HG02610 (cell line): ENCODE results near the gene INSYN2B.

Source experiments
- ATAC-seq: cut with Tn5 transposase; IDR thresholded peaks from one replicate; pipeline ENCODE4 v1.9.1; 2021; ENCODE audit warnings: mild to moderate bottlenecking, moderate library complexity; ENCODE audit not compliant: unreplicated experiment

The INSYN2B gene

GRCh38 chr5:169980418-169981053 lies at the start of gene INSYN2B:
Gene INSYN2B (minus strand): TSS chr5:169980495. CDS start chr5:169883898, 96,597 bp downstream.
- ATAC-seq, result peak; percentile 50

GRCh38 chr5:170028124-170028523 lies 47.8 kb upstream of the INSYN2B start:
- ATAC-seq, result no peak

GRCh38 chr5:170025853-170026252 lies 45.6 kb upstream of the INSYN2B start:
- no peak for ATAC-seq

GRCh38 chr5:170021506-170021905 lies 41.2 kb upstream of the INSYN2B start:
- ATAC-seq, result no peak

DNA sequence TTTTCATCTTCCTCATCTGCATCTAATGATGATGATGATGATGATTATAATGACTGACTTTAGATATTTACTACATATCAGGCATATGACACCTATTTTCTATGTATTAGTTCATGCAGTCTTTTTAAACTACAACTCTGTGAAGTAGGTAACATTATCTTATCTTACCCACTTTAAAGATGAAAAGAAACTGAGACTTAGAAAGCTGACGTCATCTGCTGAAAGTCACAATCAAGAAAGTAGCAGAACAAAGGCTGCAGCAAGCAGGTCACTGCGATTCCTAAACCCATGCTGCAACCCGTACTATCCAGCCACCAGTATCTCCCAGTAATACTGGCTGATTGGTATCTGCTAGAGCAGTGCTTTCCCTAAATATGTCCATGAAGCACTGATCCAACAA lies 40.1 kb upstream of the INSYN2B start:
- no peak for ATAC-seq

GRCh38 chr5:170012622-170013021 lies 32.3 kb upstream of the INSYN2B start:
- no peak for ATAC-seq

DNA sequence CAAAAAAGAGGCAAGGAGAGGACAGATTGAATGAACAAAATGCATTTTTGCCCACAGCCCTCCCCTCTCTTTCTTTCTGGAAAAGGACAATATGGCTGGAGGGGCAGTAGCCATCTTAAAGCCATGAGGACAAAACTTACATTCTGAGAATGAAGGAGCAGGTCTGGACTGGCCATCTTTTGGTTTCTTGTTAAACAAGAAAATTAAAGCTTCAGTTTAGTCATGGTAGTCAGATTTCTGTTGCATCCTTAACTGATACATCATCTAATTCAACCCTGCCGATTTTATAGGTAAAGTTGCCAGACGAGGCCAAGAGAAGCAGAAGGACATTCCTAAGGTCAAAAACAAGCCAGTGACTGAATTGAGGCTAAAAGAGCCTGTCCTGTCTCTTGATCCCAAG lies 31.5 kb upstream of the INSYN2B start:
- no peak for ATAC-seq

GRCh38 chr5:170010595-170010994 lies 30.3 kb upstream of the INSYN2B start:
- no peak for ATAC-seq

- no peak for ATAC-seq
Observed at GRCh38 chr5:170008376-170008775, 28.1 kb upstream of the INSYN2B start.

GRCh38 chr5:170006021-170006420 lies 25.7 kb upstream of the INSYN2B start:
- no peak for ATAC-seq

DNA sequence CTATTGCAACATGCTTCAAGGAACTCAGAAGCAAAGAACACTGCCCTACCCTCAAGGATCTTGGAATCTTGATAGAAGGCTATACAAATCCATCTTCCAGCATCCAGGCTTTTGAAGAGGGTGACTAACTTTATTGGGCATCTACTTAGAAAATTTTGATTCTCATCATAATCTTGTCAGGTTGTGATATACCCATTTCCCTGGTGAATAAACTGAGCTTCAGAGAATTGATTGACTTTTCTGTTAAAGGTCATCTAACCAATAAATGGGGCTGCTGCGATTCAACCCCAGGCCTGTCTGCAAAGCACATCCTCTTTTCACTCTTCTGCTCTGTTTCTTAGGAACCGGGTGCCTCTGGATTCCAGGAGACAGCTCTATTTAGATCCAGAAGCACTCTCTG lies 19.9 kb upstream of the INSYN2B start:
- ATAC-seq, result no peak

GRCh38 chr5:169999621-170000020 lies 19.3 kb upstream of the INSYN2B start:
- ATAC-seq, result no peak

GRCh38 chr5:169997798-169998197 lies 17.5 kb upstream of the INSYN2B start:
- no peak for ATAC-seq

DNA sequence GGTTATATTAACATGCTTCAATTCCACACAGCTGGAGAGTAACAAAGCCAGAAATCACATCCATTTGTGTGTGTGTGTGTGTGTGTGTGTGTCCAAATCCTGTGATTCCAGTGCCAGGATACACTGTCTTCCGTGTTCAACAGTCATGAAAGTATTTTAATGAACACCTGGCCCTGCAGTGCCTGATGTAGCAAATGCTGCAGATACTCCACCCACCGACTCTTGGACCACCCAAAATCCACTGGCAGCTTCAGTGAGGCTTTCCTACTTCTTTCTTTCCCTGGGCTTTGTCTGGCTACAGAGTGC lies 13.1 kb upstream of the INSYN2B start:
- ATAC-seq, result no peak

DNA sequence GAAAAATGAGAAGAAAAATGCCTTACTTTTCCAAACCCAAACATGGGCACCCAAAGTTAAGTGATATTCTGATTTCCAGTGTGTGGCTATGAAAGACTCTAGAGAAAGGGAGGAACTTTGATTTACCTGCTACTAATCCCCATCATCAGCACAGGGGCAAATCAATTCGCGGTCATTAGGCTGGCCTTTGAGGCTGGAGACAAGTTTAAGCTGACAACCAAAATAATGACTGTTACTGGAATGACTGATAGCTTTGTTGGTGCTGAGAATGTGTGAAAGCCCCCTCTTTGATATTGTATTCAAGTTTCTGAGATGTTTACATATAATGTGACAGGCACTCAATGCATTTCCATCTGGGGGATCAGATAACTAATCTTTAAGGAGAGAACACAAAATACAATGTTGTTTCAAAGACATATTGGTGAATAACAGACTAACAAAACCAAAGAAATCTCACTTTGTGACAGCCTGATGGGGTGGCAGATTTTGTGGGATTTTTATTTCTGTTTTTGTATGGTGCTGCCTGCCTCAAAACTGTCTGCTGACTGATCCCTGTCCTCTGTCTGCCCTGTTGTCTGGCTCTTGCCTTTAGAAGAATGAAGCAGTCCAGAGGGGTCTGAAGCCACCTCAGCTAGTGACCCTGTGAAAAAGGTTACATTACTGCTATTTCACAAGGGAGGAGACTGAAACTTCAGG lies 12.6 kb upstream of the INSYN2B start:
- no peak for ATAC-seq

GRCh38 chr5:169991115-169991869 lies 11.0 kb upstream of the INSYN2B start:
- ATAC-seq, result no peak

DNA sequence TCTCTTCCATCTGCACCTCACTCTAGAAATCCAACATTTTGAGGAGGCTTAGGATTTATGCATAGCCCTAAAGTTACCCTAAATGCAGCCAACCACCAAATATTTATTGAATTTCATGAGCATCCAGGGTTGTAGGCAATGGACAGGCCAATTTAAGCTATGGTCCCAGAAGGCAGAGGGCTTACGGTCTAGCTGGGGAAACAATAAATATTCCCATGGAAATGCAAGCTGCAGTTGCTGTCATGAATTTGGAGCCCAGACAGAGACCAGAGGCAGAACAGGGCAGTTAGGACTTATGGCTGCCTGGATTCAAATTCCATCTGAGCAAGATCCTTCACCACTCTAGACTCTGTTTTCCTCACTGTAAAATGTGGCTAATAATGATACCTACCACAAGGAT lies 9.1 kb upstream of the INSYN2B start:
- no peak for ATAC-seq

GRCh38 chr5:169988947-169989346 lies 8.7 kb upstream of the INSYN2B start:
- no peak for ATAC-seq

DNA sequence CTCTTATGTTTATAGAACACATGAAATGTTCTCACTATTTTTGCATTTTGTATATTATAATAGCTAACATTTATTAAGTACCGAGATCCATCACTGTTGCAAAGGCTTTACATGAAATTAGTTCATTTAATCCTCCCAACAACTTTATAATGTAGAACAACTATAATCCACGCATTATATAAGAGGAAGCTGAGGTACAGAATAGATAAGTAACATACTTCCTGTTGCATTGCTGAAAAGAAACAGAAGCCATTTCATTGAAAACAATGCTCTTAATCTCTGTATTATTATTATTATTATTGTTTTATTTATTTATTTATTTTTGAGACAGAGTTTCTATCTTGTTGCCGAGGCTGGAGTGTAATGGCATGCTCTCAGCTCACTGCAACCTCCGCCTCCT lies 7.9 kb upstream of the INSYN2B start:
- no peak for ATAC-seq

DNA sequence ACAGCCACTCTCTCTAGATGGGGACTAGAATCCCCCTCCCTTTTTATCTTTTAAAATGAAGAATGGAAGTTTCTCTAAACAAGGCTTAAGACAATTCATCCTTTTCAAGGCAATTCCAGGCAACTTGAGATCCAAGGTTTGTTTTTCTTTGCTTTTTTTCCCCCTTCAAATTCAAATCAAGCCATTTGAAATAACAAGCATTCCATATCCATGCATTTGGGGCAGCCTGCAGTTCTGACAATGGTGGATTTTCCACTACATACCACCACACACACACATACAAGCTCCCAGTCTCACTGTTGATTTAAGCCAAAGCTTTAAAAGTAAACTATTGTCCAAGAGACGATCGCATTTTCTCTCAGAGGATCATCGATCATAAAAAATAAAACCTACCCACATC lies 424 bp downstream of the INSYN2B start:
- no peak for ATAC-seq

- no peak for ATAC-seq
Observed at GRCh38 chr5:169978714-169979113, 1.6 kb downstream of the INSYN2B start.

DNA sequence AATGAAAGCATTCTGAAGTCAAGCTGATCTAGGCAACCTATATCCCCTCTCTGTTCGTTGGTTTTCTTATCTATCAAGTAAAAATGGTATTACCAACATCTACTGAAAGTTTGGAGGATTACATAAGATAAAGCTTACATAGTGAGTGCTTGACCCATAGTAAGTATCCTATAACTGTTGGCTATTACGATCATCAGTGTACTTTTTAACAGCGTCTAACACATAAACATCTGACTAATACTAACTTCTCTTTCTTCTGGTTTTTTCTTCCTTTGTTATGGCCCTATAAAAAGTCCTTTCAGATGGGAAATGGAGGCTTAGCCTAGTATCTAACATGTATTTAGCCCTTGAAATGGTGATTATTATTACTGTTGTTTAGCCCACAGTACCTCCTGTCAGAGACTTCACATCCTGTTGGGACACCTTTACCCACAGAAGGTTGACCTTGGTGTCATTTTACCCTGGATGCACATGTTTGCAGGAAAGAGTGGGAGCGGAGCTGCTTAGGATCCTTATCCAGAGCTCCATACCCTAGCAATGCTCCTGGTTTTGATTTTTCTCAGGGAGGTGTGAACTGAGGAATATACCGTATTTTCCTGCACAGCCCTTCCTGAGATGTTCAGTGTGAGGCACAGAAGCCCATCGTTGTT lies 6.0 kb downstream of the INSYN2B start:
- no peak for ATAC-seq
